Measurements from ENCODE around the gene MYL3. TPM values are rescaled to one million over a fixed set of nuclear protein-coding genes. Genes with fewer than 3 reads are reported as not detected.
A peak's percentile ranks its signal among the peaks of the same experiment; 100 is the strongest.
"Not testable (repeated sequence)": the region's sequence is repeated elsewhere in the genome, so short reads cannot be mapped to it uniquely, and the experiment has no call there.

The MYL3 gene
- total RNA-seq: 100 to 1,000 TPM; 208 to 223 TPM

- Histone ChIP-seq H3K4me3 (no peak within 1 kb of the TSS), H3K27me3 (no peaks in the 10 kb centered on the region), H3K27ac (peak within 1 kb of the TSS in 1 of 2 donors; percentile 26), H3K36me3 (no peaks in the 10 kb centered on the region), H3K9me3 (no peaks in the 10 kb centered on the region), H3K4me1 (peaks cover 3 to 43% of the 10 kb centered on the region in 2 donors)
- DNase-seq (ENCODE audit: low spot score): no peak
- TF ChIP-seq CTCF (IDR thresholded peaks at IDR 0.05): no peak
Measured at GRCh38 chr3:46863261-46863782, at the start of gene MYL3. MYL3 (minus strand) TSS chr3:46863444; CDS start chr3:46863390, 54 bp downstream.

- Histone ChIP-seq H3K36me3 (peaks cover 13% of the 10 kb centered on the region), H3K9me3 (peaks cover 0 to 9% of the 10 kb centered on the region in 2 donors), H3K4me1 (peaks cover 0 to 19% of the 10 kb centered on the region in 2 donors), H3K27me3 (no peaks in the 10 kb centered on the region), H3K4me3 (no peak overlapping the region), H3K27ac (no peak overlapping the region)
- no peak for DNase-seq (ENCODE audit: low spot score)
- TF ChIP-seq CTCF (IDR thresholded peaks at IDR 0.05): no peak
Measured at GRCh38 chr3:46912986-46913385, 49.7 kb upstream of the MYL3 start.

- not testable (repeated sequence) for DNase-seq (ENCODE audit: low spot score)
Measured at GRCh38 chr3:46910914-46911313, 47.7 kb upstream of the MYL3 start.

GRCh38 chr3:46910166-46910760 lies 47.0 kb upstream of the MYL3 start:
- H3K27ac ChIP-seq: no peak overlapping the region
- H3K9me3 ChIP-seq: no peaks in the 10 kb centered on the region
- H3K27me3 ChIP-seq: no peaks in the 10 kb centered on the region
- no peaks in the 10 kb centered on the region for H3K36me3 ChIP-seq
- H3K4me3 ChIP-seq: no peak overlapping the region
- DNase-seq (ENCODE audit: low spot score): no peak
- H3K4me1 ChIP-seq: peaks cover 0 to 20% of the 10 kb centered on the region in 2 donors
- no peak for TF ChIP-seq CTCF (IDR thresholded peaks at IDR 0.05)

More at GRCh38 chr3:46910914-46911313, 47.7 kb upstream of the MYL3 start:
- not testable (repeated sequence) for H3K27me3 ChIP-seq, H3K9me3 ChIP-seq, H3K36me3 ChIP-seq, H3K4me3 ChIP-seq, H3K27ac ChIP-seq
- H3K4me1 ChIP-seq: peaks cover 0 to 20% of the 10 kb centered on the region in 2 donors

GRCh38 chr3:46909535-46910161 lies 46.4 kb upstream of the MYL3 start:
- Histone ChIP-seq H3K27ac (no peak overlapping the region), H3K36me3 (no peaks in the 10 kb centered on the region), H3K9me3 (no peaks in the 10 kb centered on the region), H3K27me3 (no peaks in the 10 kb centered on the region), H3K4me3 (no peak overlapping the region), H3K4me1 (peaks cover 0 to 20% of the 10 kb centered on the region in 2 donors)
- peak; percentile 88 to 93 for TF ChIP-seq CTCF (IDR thresholded peaks at IDR 0.05)
- peak; percentile 89 for DNase-seq (ENCODE audit: low spot score)

GRCh38 chr3:46908986-46909534 lies 45.8 kb upstream of the MYL3 start:
- DNase-seq (ENCODE audit: low spot score): no peak
- Histone ChIP-seq H3K4me1 (peaks cover 0 to 20% of the 10 kb centered on the region in 2 donors), H3K9me3 (no peaks in the 10 kb centered on the region), H3K4me3 (no peak overlapping the region), H3K27me3 (no peaks in the 10 kb centered on the region), H3K27ac (no peak overlapping the region), H3K36me3 (no peaks in the 10 kb centered on the region)
- no peak for TF ChIP-seq CTCF (IDR thresholded peaks at IDR 0.05)

Data from right atrium auricular region (tissue), 2 donors.